Measurements from ENCODE around the gene GRAMD4. TPM values are rescaled to one million over a fixed set of nuclear protein-coding genes. Genes with fewer than 3 reads are reported as not detected.
A peak's percentile ranks its signal among the peaks of the same experiment; 100 is the strongest.
"Not testable (repeated sequence)": the region's sequence is repeated elsewhere in the genome, so short reads cannot be mapped to it uniquely, and the experiment has no call there.

Gene GRAMD4
- total RNA-seq, 1 experiment from 2014 or later: 23.5 TPM

GRCh38 chr22:46613606-46614021 is 6.6 kb upstream of the GRAMD4 start:
- in situ Hi-C loops (cut with HindIII; ENCODE audit: low sequenced_read_pairs): no loop called here
- DNase-seq (ENCODE audit: low spot score): no peak

- in situ Hi-C loops (cut with HindIII; ENCODE audit: low sequenced_read_pairs): no loop called here
Observed at GRCh38 chr22:46614025-46614931, 5.9 kb upstream of the GRAMD4 start.

GRCh38 chr22:46617207-46617985 is 2.8 kb upstream of the GRAMD4 start:
- in situ Hi-C loops (cut with HindIII; ENCODE audit: low sequenced_read_pairs): no loop called here
- DNase-seq (ENCODE audit: low spot score): no peak

More at GRCh38 chr22:46614025-46614931, 5.9 kb upstream of the GRAMD4 start:
- DNase-seq (ENCODE audit: low spot score): no peak

- in situ Hi-C loops (cut with HindIII; ENCODE audit: low sequenced_read_pairs): no loop called here
- no peak for DNase-seq (ENCODE audit: low spot score)
Observed at GRCh38 chr22:46617986-46618647, 2.1 kb upstream of the GRAMD4 start.

- no peak for DNase-seq (ENCODE audit: low spot score)
- in situ Hi-C loops (cut with HindIII; ENCODE audit: low sequenced_read_pairs): no loop called here
Observed at GRCh38 chr22:46618667-46619066, 1.5 kb upstream of the GRAMD4 start.

GRCh38 chr22:46619240-46619829 is 851 bp upstream of the GRAMD4 start:
- in situ Hi-C loops (cut with HindIII; ENCODE audit: low sequenced_read_pairs): no loop called here
- no peak for DNase-seq (ENCODE audit: low spot score)

GRCh38 chr22:46620588-46621242 is 529 bp downstream of the GRAMD4 start:
- in situ Hi-C loops (cut with HindIII; ENCODE audit: low sequenced_read_pairs): no loop called here
- DNase-seq (ENCODE audit: low spot score): no peak

- DNase-seq (ENCODE audit: low spot score); in situ Hi-C loops (cut with HindIII; ENCODE audit: low sequenced_read_pairs): not testable (repeated sequence)
Observed at GRCh38 chr22:46621243-46621930, 1.2 kb downstream of the GRAMD4 start.

- peak; percentile 36 for DNase-seq (ENCODE audit: low spot score)
- in situ Hi-C loops (cut with HindIII; ENCODE audit: low sequenced_read_pairs): no loop called here
Observed at GRCh38 chr22:46622081-46622521, 1.9 kb downstream of the GRAMD4 start.

- DNase-seq (ENCODE audit: low spot score): no peak
- in situ Hi-C loops (cut with HindIII; ENCODE audit: low sequenced_read_pairs): no loop called here
Observed at GRCh38 chr22:46625113-46625842, 5.1 kb downstream of the GRAMD4 start.

GRCh38 chr22:46625843-46626349 is 5.7 kb downstream of the GRAMD4 start:
- in situ Hi-C loops (cut with HindIII; ENCODE audit: low sequenced_read_pairs): no loop called here
- DNase-seq (ENCODE audit: low spot score): no peak

GRCh38 chr22:46626356-46626755 is 6.2 kb downstream of the GRAMD4 start:
- DNase-seq (ENCODE audit: low spot score): no peak
- in situ Hi-C loops (cut with HindIII; ENCODE audit: low sequenced_read_pairs): no loop called here

GRCh38 chr22:46626911-46627805 is 7.0 kb downstream of the GRAMD4 start:
- DNase-seq (ENCODE audit: low spot score): no peak
- in situ Hi-C loops (cut with HindIII; ENCODE audit: low sequenced_read_pairs): no loop called here

- in situ Hi-C loops (cut with HindIII; ENCODE audit: low sequenced_read_pairs): no loop called here
- no peak for DNase-seq (ENCODE audit: low spot score)
Observed at GRCh38 chr22:46627806-46628482, 7.8 kb downstream of the GRAMD4 start.

GRCh38 chr22:46628756-46629155 is 8.6 kb downstream of the GRAMD4 start:
- in situ Hi-C loops (cut with HindIII; ENCODE audit: low sequenced_read_pairs): no loop called here
- no peak for DNase-seq (ENCODE audit: low spot score)

- in situ Hi-C loops (cut with HindIII; ENCODE audit: low sequenced_read_pairs): no loop called here
- no peak for DNase-seq (ENCODE audit: low spot score)
Observed at GRCh38 chr22:46629291-46629690, 9.1 kb downstream of the GRAMD4 start.

Measured in G401 (cell line).